Keratinocyte (primary cell): ENCODE data around the gene RNH1. TPM values are rescaled to one million over a fixed set of nuclear protein-coding genes. Genes with fewer than 3 reads are reported as not detected.

Experiments used
- DNase-seq: peaks from one replicate; pipeline ENCODE4 v3.0.0-alpha.2; 2011; ENCODE audit warnings: low read depth, missing footprints, low spot score
- FAIRE-seq: peaks from 2 replicates; lab custom pipeline; 2011; peaks lifted over from hg19 to GRCh38; lab: Jason Lieb, UNC
- H2AFZ ChIP-seq: 2 replicates; pipeline ENCODE4 v1.6.0; 2012; ENCODE audit warnings: low read length, control low read depth, inconsistent platforms; ENCODE audit not compliant: control insufficient read depth
- H3K27ac ChIP-seq: 2 replicates; pipeline ENCODE4 v1.5.1; 2011; ENCODE audit warnings: low read length; ENCODE audit not compliant: control insufficient read depth, insufficient read depth
- H3K27me3 ChIP-seq: 3 replicates; pipeline ENCODE4 v1.6.0; 2011; ENCODE audit warnings: low read length; ENCODE audit not compliant: control insufficient read depth, insufficient read depth; ENCODE audit errors: extremely low read depth
- H3K36me3 ChIP-seq, 2 experiments: 2 replicates in 1 of 2; 3 replicates in 1 of 2; pipeline ENCODE4 v1.5.1; 2011; ENCODE audit warnings: low read length in 2 of 2, mild to moderate bottlenecking in 1 of 2; ENCODE audit not compliant: control insufficient read depth in 2 of 2, insufficient read depth in 2 of 2; ENCODE audit errors: extremely low read depth in 1 of 2
- H3K4me1 ChIP-seq: 3 replicates; pipeline ENCODE4 v1.5.1; 2011; ENCODE audit warnings: low read length; ENCODE audit not compliant: control insufficient read depth, insufficient read depth; ENCODE audit errors: extremely low read depth
- H3K4me2 ChIP-seq: 3 replicates; pipeline ENCODE4 v1.6.0; 2011; ENCODE audit warnings: low read depth, low read length; ENCODE audit not compliant: control insufficient read depth, insufficient read depth; ENCODE audit errors: extremely low read depth
- H3K4me3 ChIP-seq, 3 experiments: fragments of 200-600 bp in 1 of 3; sonication (generic) in 1 of 3; 2 replicates in 2 of 3; 3 replicates in 1 of 3; pipeline ENCODE4 v1.5.1; 2011 to 2016; ENCODE audit warnings: low read length in 3 of 3, mild to moderate bottlenecking in 3 of 3, control low read depth in 2 of 3, inconsistent platforms in 1 of 3, low read depth in 1 of 3, mixed read lengths in 1 of 3, mixed run types in 1 of 3, moderate library complexity in 1 of 3; ENCODE audit not compliant: control insufficient read depth in 2 of 3, insufficient read depth in 2 of 3; ENCODE audit errors: extremely low read depth in 1 of 3
- H3K79me2 ChIP-seq: 2 replicates; pipeline ENCODE4 v1.6.0; 2012; ENCODE audit warnings: low read length; ENCODE audit not compliant: control insufficient read depth, insufficient read depth
- H3K9ac ChIP-seq: 3 replicates; pipeline ENCODE4 v1.6.0; 2011; ENCODE audit warnings: low read length; ENCODE audit not compliant: control insufficient read depth, insufficient read depth; ENCODE audit errors: extremely low read depth
- H3K9me1 ChIP-seq: 3 replicates; pipeline ENCODE4 v1.6.0; 2011; ENCODE audit warnings: low read length; ENCODE audit not compliant: control insufficient read depth, insufficient read depth; ENCODE audit errors: extremely low read depth
- H3K9me3 ChIP-seq: 2 replicates; pipeline ENCODE4 v1.5.1; 2012; ENCODE audit warnings: low read depth, low read length; ENCODE audit not compliant: control insufficient read depth
- H4K20me1 ChIP-seq: 3 replicates; pipeline ENCODE4 v1.6.0; 2011; ENCODE audit warnings: low read length; ENCODE audit not compliant: control insufficient read depth, insufficient read depth; ENCODE audit errors: extremely low read depth
- EZH2 ChIP-seq: IDR thresholded peaks from one replicate; pipeline ENCODE4 v1.6.1; 2012; ENCODE audit warnings: inconsistent platforms, mild to moderate bottlenecking, low read length, moderate library complexity
- dilution Hi-C: fragments of 300-500 bp; cut with MboI; formaldehyde crosslinking; loops from one replicate; pipeline ENCODE4 v1.7.0; 2020; ENCODE audit warnings: low sequenced_read_pairs; ENCODE audit not compliant: extremely low pct_ligation_motif_present
- polyA plus RNA-seq, 5 experiments: library from polyadenylated mRNA; depleted of rRNA in 3 of 5; stranded (reverse) in 3 of 5; stranded (forward) in 1 of 5; unstranded in 1 of 5; fragments of >200 nt; gene quantifications; 1 replicate in 1 of 5; 2 replicates in 3 of 5; 3 replicates in 1 of 5; pipeline versions ENCODE4 v1.2.1 to v1.2.3, GENCODE V29; 2011 to 2012; ENCODE audit warnings: missing spikeins in 2 of 5, low read depth in 1 of 5, low replicate concordance in 1 of 5
- TF ChIP-seq, protein P1 (sequence below), 3 experiments: IDR thresholded peaks in 1 of 3; conservative IDR thresholded peaks in 1 of 3; optimal IDR thresholded peaks in 1 of 3; 2 replicates in 2 of 3; 3 replicates in 1 of 3; pipeline versions ENCODE3 to v1.5.1; 2011; ENCODE audit warnings: low read length in 3 of 3, mild to moderate bottlenecking in 3 of 3, moderate library complexity in 2 of 3, control low read depth in 1 of 3, inconsistent platforms in 1 of 3; ENCODE audit not compliant: insufficient read depth in 2 of 3; ENCODE audit errors: extremely low read depth in 1 of 3

The RNH1 gene
- polyA plus RNA-seq, 1 donor (not counting 4 experiments of a cell fraction or from before 2014, with no cell fraction given): 92.0 TPM

DNA sequence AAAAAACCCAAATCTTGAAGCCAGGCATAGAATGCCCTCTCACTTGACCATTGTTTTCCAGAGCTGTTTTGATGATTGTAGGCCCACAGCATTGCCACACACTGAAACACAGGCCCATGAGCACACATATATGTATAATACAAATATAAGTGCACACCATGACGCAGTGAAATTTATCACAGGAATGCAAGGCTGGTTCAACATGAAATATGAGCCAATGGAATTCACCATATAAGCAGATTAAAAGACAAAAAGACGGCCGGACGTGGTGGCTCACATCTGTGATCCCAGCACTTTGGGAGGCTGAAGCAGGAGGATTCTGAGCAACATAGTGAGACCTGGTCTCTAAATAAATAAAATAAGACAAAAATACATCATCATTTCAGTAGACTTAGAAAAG, 9.4 kb upstream of the RNH1 start:
- no peaks in the 10 kb centered on the region for H4K20me1 ChIP-seq
- H3K9ac ChIP-seq: no peak overlapping the region
- DNase-seq (no peak), FAIRE-seq (no peak)
- no peak overlapping the region for H3K4me2 ChIP-seq
- H3K9me3 ChIP-seq: peaks cover 3% of the 10 kb centered on the region
- dilution Hi-C loops: no loop called here
- H3K4me1 ChIP-seq: peaks cover 20% of the 10 kb centered on the region
- no peaks in the 10 kb centered on the region for H3K9me1 ChIP-seq
- no peaks in the 10 kb centered on the region for H3K27me3 ChIP-seq
- TF ChIP-seq EZH2: no peak
- TF ChIP-seq, protein P1, sequence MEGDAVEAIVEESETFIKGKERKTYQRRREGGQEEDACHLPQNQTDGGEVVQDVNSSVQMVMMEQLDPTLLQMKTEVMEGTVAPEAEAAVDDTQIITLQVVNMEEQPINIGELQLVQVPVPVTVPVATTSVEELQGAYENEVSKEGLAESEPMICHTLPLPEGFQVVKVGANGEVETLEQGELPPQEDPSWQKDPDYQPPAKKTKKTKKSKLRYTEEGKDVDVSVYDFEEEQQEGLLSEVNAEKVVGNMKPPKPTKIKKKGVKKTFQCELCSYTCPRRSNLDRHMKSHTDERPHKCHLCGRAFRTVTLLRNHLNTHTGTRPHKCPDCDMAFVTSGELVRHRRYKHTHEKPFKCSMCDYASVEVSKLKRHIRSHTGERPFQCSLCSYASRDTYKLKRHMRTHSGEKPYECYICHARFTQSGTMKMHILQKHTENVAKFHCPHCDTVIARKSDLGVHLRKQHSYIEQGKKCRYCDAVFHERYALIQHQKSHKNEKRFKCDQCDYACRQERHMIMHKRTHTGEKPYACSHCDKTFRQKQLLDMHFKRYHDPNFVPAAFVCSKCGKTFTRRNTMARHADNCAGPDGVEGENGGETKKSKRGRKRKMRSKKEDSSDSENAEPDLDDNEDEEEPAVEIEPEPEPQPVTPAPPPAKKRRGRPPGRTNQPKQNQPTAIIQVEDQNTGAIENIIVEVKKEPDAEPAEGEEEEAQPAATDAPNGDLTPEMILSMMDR (optimal IDR thresholded peaks at IDR 0.05 in 1 of 3, IDR thresholded peaks at IDR 0.05 in 1 of 3, conservative IDR thresholded peaks at IDR 0.05 in 1 of 3; ENCODE audit: extremely low read depth in 1 of 3, insufficient read depth in 2 of 3, low read length in 3 of 3): no peak
- H2AFZ ChIP-seq: no peak overlapping the region
- H3K27ac ChIP-seq: peak overlapping the region; percentile 90
- no peak overlapping the region for H3K4me3 ChIP-seq
- peaks cover 2 to 5% of the 10 kb centered on the region in 2 experiments for H3K36me3 ChIP-seq
- no peaks in the 10 kb centered on the region for H3K79me2 ChIP-seq

DNA sequence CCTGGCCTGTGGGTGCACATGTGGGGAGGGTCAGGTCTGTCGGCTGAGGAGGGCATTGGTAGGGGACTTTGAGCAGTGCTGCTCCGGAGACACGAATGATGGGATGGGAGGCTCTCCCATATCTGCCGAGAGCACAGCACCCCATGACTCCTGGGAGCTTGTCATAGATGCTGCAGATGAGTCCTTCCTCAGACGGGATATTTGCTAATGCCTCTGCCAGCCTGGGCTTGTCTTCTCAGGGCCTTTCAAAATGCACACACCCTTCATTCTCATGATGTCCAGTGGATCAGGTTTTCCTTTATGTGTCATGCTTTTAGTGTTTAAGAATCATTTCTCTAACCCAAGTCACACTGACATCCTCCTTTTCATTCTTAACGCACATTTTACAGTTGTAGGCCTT, 8.1 kb upstream of the RNH1 start:
- no peaks in the 10 kb centered on the region for H4K20me1 ChIP-seq
- peak overlapping the region; percentile 60 for H3K9ac ChIP-seq
- peaks cover 4 to 5% of the 10 kb centered on the region in 2 experiments for H3K36me3 ChIP-seq
- dilution Hi-C loops: no loop called here
- H3K9me1 ChIP-seq: no peaks in the 10 kb centered on the region
- peak; percentile 99 for FAIRE-seq
- peak overlapping the region; percentile 90 for H3K27ac ChIP-seq
- peaks cover 3% of the 10 kb centered on the region for H3K9me3 ChIP-seq
- H3K27me3 ChIP-seq: no peaks in the 10 kb centered on the region
- peaks cover 20% of the 10 kb centered on the region for H3K4me1 ChIP-seq
- TF ChIP-seq, protein P1 (optimal IDR thresholded peaks at IDR 0.05 in 1 of 3, IDR thresholded peaks at IDR 0.05 in 1 of 3, conservative IDR thresholded peaks at IDR 0.05 in 1 of 3; ENCODE audit: extremely low read depth in 1 of 3, insufficient read depth in 2 of 3, low read length in 3 of 3): no peak
- TF ChIP-seq EZH2: no peak
- H2AFZ ChIP-seq: peak overlapping the region; percentile 69
- no peak overlapping the region for H3K4me3 ChIP-seq
- DNase-seq: peak; percentile 79
- H3K79me2 ChIP-seq: no peaks in the 10 kb centered on the region
- peak overlapping the region; percentile 45 for H3K4me2 ChIP-seq
